ENCODE results near the gene KASH5.

The KASH5 gene

DNA sequence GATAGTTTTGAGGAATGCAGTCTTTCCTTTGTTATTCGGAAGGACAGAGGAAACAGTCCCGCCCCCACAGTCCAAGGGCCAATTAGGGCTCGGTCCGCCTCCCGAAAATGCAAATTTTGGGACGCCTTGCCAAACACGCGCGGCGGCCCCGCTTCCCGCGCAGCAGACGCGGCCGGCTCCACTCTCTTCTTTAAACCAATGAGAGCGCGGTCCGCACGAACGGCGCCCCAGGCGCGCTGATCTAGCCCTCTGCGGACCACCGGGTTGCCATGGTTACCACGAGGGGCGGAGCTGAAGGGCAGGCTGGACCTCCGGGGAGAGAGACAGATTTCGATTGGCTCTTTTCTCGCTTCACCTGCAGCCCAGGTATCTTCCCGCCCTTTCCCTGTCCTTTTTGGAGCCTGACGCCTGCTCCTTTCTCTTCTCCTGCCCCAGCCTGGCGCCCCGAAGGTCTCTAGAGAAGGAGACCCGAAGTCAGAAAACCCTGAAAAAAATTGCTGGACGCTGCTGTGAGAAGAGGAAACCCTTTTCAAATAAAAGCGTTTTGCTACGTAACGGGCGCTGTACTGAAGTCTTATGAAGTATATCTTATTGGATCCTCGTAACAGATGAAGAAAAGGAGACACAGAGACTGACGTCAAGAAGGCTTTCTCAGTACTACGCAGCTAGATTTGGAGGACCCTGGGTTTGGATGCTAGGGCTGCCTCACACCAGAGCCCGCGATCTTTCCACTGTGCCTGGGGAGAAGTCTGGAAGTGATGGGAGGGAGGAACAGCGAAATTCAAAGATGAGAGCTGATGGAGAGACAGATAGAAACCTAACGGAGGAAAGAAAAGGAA is 33.2 kb downstream of the KASH5 start:
- no peak for DNase-seq (ENCODE audit: low read depth)

DNA sequence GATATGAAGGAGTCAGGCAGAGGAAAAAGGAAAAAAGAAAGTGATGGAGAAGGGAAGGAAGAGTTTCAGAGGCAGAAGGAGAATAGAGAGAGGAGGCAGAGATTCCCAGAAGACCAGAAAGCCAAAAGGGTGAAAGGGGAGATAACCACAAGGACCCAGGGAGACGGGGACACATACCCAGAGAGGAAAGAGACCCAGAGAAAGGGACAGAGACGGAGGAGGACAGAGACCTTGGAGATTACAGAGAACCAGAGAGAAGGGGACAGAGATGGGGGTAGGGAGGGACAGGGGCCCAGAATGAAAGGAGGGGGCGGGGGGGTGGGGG is 33.8 kb downstream of the KASH5 start:
- no peak for DNase-seq (ENCODE audit: low read depth)

DNA sequence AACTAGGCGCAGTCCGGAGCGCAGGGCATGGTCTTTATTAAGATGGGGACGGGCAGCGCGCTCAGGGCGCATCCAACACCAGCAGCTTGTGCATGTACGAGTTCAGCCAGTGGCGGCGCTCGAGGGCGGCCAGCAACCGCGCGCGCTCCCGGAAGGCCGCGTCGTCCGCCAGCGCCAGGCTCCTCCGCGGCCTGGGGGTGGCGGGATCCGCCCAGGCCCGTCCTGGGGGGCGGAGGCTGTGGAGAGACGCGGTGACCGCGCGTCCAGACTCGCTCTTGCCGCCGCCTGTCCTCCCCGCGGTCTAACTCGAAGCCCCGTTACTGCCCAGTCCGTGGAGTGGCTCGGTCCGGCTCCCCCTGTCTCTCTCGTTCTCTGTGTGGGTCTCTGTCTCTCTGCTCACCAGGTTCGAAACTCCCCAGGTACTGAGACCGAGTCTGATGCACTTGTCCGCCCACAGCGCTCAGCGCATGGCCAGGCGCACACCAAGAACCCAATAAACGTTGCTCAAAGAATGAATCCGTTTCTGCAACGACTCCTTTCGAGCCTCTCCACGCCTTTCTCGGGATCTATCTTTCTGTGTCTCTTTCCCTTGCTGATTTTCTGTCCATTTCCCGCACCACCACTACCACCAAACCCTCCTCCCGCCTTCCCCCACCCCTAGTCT is 34.5 kb downstream of the KASH5 start:
- no peak for DNase-seq (ENCODE audit: low read depth)

DNA sequence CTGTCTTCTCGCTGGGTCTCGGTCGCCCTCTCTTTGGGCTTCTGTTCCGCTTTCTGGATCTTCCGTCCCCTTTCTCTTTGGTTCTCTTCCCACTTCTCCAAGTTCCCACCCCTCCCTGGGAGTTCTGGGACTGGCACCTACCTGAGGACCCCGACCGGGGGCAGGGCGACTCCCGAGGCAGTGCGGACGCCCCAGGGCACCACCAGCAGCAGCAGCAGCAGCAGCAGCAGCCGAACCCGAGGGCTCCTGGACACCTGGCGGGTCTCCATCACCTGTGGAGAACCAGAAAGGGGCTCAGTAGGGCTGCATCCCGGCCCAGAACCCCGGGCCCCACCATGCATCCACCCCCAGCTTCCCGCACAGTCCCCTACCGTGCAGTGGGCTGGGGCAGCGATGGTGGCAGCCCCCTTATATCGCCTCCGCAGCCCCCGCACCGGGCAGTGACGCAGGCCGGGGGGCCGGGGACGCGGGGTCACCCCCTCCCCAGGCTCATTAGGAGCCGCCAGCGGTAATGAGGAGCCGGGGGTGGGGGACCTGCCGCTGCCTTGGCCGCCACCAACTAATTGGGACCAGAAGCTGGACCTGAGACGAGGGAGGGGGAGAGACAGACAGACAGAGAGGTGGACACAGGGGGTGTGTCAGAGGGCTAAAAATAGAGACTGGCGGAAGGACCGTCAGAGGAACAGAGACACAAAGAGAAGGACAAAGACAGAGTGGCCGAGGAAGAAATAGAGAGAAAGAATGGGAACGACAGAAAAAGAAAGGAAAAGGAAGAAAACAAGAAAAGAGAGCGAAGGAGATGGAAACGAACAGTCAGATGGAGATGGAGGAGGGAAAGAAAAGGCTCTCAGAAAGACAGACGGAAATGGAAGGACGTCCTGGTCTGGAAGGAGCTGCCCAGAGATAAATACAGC is 35.3 kb downstream of the KASH5 start, which contains the start of gene PTH2:
Gene PTH2 (minus strand): TSS at position 371 of the 914 bp plus-strand sequence. CDS start 102 bp downstream, at position 269.
- DNase-seq (ENCODE audit: low read depth) = no peak

DNA sequence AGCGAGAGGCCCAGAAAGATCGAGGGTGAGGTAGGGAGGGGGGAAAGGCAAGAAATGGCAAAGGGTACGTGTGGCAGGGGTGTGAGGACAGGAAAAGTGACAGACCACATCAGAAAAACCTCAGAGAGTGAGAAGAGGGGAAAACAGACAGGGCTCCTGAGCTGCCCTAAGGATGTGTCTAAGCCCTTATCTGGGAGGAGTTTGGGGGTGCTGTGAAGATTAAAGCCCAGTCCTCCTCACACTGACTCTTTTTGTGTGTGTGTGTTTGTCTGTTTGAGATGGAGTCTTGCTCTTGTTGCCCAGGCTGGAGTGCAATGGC is 35.9 kb downstream of the KASH5 start:
- no peak for DNase-seq (ENCODE audit: low read depth)

DNA sequence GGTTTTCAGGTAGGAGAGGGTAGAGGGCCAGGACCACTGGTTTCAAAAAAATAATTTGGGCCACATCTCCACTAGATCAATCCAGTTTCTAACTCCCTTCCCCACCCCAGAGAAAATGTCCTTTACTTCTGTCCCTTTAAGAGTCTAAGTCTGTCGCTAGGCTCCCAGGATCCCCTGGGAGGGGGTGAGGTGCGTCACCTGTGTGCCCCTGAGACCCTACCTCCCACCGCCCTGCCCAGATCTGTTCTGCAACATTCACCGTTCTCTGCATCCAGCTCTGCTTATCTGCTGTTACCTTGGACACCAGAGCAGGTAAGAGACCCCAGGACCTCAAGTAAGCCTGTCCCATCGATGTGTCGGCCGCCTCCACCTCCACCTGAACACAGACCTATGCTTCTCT is 37.1 kb downstream of the KASH5 start, which contains the start of gene GFY:
Gene GFY (plus strand): TSS at position 211 of the 400 bp plus-strand sequence. CDS start 1,043 bp downstream, outside the sequence.
- no peak for DNase-seq (ENCODE audit: low read depth)

DNA sequence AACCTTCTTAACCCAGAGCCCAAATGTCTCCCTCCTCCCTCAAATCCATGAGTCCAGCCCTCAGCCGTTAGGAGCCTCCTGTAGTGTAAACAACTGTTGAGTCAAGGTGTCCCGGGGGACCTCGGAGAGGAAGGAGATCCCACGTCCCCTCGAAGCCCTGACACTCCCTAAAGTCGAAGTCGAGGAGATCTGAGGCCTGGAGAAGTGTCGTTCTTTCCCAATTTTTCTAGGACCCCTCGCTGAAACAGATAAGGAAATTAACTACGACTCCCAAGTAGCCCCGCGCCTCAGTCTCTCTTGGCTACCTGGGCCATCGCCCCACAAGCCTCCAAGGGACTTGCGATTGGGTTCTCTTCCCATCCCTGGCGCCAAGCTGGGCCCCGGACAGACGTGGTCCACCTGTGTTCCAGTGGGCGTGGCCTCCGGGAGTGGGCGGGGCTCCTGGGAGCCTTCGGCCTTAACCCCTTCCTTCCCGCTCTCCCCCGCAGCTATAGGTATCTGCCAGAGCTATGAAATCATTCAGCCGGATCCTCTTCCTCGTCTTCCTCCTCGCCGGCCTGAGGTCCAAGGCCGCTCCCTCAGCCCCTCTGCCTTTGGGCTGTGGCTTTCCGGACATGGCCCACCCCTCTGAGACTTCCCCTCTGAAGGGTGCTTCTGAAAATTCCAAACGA is 38.0 kb downstream of the KASH5 start:
- no peak for DNase-seq (ENCODE audit: low read depth)

DNA sequence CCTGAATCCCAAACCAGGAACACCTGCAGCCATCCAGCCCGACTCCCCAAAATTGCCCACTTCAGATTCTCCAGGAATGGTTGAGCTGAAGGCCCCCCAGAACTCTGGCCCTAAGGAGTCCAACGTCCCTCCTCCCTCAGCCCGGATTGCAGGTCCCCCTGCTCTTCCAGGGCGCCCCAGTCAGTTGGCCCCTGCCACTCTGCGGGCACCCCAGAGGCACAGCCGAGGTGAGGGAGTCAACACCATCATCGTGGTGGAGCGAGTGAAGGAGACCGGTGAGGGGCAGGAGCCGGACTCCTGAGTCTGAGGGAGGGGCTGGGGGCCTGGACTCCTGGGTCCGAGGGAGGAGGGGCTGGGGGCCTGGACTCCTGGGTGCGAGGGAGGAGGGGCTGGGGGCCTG is 39.3 kb downstream of the KASH5 start:
- DNase-seq (ENCODE audit: low read depth) = no peak

DNA sequence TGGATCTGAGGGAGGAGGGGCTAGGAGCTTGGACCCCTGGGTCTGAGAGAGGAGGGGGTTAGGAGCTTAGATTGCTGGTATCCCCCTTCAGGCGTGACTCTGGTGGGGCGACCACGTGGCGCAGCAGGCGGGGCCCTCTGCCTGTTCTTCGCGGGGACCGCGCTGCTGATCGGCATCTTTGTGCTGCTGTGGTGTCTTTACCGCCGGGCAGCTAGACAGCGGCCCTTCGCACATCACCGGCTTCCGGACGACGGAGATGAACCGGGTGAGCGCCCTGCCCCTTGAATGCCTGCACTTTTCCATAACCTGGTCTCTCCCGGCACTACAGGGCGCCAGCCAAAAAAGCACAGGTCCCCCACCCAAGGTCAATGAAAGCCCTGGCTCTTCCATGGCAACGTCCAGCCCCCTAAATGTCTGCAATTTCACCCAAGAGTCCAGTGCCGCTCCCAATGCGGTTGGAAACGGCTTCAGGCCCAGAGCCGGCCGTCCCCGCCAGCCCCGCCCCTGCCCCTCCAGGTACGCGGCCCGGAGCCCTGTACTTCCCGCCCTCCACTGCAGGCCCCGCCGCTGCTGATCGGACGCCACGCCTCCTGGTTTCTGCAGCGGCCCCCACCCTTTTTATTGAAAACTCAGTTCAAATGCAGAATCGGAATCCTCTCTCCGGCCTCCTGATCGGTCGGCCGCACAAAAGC is 40.0 kb downstream of the KASH5 start:
- no peak for DNase-seq (ENCODE audit: low read depth)

DNA sequence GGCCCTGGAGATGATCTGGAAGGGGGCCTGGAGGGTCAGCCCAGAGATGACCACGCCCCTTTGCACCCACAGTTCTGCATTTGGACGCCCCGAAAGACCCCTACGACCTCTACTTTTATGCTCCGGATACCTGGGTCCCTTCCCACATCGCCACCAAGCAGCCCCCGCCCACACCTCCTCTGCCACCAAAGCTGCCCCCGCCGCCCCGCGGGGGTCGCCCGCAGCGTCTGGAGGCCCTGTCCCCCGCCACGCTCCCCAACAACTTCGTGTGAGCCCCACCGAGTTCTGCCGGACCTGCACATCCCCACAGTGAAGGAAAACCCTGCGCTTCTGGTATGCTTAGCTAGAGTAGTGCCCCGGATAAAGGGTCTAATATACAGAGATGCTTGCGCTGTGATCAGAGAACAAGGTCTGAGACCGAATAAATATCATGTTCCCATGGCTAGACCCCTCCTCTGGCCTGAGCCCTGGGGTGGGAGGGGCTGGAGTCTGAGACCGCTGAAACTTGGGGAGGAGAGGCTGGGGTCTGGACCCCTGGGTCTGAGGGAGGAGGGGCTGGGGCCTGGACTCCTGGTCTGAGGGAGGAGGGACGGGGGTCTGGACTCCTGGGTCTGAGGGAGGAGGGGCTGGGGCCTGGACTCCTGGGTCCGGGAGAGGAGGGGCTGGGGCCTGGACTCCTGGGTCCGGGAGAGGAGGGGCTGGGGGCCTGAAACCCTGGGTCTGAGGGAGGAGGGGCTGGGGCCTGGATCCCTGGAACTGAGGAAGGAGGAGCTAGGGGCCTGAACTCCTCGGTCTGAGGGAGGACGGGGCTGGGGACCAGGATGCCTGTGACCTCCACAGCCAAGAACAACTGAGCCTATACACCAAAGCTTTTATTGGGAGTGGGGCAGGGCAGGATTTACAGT is 40.8 kb downstream of the KASH5 start:
- no peak for DNase-seq (ENCODE audit: low read depth)

DNA sequence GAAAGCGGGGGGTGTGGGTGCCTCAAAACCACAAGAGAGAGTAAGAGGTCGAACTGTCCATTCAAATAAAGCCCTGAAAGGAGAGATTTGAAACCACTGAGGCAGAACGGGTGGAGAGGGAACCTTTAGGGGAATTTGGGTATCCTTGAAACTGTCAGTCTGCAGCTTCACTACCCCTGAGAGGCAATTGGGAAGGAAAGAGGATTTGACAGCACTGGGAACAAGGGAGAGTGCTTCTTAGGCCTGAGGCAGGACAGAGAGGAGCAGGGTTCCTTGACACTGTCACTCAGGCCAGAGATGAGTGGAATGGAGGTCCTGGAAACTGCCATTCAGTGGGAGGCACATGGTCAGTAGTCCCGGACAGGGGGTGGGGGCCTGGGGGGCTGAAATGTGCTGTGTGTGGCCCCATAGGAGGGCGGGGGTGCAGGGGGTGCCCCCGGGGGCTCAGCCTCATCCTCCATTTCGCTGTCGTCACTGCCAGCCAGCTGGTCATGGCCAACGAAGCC is 42.2 kb downstream of the KASH5 start:
- no peak for DNase-seq (ENCODE audit: low read depth)

DNA sequence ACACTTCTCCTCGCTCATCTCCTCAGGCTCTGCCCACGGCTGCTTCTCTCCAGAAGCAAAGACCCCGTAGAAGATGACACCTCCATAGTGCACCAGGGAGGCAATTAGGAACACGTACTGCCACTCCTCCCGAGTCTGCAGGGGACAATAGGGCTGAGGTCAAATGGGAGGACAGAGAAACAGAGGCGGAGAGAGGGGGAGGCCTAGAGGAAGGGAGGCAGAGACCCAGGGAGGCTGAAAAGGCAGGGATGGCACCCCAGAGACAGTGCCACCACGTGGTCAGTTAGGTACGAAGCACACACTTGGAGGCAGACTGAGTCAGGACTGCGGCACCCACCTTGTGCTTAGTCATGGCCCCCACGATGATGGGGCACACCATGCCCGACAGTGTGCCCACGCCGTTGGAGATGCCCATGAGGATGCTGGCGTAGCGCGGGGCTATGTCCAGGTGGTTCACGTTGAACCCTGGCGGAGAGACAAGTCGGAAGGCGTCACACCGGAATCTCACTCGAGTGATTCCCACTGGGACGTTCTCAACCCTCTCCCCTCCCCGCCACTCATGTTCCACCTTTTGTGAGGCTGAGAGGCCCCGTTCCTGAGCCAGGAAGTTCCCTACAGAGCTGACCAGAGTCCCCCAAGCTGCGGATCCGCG is 42.8 kb downstream of the KASH5 start:
- DNase-seq (ENCODE audit: low read depth) = no peak

DNA sequence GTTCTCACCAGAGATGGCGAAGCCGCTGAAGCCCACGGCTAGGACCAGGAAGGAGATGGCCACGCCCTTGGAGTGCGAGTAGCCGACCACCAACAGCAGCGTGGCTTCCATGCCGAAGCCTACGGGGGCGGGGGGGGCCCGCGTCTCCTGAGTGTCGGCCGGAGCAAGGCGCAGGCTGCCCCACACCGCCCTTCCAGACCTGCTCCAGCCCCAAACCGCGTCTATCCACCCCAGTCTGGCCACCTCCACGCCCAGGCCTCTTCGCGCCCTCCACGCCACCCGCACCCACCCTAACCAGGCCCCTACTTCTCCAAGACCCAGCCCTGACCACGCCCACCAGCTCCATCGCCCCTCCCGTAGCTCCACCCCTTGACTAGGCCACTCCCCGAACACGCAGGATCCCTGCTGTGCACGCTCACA is 43.3 kb downstream of the KASH5 start:
- no peak for DNase-seq (ENCODE audit: low read depth)

DNA sequence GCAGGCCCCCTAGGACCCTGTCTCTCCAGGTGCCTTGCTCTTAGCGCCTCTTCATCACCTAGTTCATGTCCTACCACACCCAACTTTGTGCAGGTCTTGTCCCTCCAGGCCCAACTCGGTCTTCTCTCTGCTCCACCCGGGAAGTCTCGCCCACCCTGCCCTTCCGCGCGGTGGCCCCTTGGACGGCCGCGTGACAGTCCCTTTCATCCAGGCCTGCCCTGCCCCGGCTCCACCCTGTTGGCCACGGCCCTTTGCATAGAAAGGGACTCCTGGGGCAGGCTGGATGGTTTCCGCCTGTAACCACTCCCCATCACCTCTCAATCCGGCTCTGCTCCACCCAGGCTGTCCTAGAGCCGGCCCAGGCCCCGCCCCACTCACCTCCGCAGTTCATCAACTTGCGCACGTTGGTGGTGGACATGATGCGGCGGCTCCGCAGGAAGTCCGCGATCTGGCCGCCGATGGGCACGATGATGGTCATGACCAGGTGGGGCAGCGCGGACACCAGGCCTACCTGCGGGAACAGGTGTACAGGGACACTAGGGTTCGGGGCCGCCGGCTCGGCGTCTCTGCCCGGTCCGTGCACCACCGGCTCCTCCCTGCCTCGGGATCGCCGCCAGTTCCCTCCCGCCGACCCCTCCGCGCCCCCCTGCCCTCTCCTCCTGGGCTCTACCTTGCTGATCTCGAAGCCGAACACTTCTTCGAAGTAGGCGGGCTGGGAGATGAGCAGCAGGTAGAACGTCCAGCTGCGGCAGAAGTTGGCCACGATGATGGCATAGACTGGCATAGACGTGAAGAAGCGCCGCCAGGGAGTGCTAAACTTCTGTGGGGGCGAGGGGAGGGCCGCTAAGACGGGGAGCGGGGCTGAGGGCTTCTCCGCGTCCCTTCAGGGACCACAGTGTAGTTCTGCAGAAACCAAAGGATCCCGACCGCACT is 44.4 kb downstream of the KASH5 start:
- no peak for DNase-seq (ENCODE audit: low read depth)

DNA sequence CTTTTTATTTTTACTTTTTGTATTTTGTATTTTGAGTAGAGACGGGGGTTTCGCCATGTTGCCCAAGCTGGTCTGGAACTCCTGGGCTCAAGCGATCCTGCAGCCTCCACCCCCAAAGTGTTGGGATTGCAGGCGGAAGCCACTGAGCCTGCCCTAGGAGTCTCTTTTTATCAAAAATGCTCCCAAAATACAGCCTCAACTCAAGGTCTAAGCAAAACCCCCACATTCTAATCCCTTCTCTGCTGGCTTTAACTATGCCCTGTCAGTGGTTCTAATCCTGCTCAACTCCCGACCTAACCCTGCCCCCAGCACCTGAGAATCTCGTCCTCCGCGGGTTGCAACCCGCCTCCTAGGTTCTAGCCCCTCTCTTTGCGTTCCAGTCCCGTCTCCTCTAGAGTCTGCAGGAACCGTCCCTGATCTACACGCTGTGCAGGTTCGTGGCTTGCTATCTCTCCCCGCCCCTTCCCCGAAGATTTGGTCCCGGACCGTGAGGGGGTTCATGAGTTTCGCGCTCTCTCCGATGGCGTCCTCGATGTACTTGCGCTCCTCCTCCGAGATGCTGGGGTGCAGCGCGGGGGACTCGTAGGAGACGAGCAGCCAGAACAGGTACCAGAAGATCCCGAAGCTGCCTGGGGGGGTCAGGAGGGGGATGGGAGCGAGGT is 45.3 kb downstream of the KASH5 start:
- DNase-seq (ENCODE audit: low read depth) = no peak

DNA sequence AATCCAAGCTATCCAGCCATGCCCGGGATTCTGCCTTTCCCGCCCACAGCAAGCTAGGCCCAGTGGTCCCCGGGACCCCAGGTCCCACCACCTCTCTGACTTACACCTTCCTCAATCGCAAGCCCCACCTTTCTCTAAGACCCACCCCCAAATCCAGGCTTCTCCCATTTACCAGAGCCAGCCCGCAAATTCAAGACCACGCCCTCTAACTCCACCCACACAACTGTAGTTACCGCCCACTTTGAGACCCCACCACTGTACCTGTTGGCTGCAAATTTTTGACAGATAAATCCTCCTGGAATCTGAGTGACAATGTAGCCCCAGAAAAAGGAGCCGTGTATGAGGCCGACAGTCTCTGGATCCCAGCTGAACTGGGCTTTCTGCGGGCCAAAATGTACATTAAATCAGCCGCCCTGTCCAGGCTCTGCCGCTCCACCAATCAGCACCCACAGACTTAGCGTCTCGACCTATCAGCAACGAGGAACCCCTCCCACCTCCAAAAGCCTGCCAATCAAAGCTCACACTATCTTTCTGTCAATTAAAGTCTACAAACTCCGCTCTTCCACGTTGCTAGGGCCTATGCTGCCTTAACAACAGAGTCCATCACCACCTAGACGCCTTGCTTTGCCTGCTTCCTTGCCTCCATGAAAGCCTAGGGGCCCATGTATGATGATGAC is 47.0 kb downstream of the KASH5 start:
- no peak for DNase-seq (ENCODE audit: low read depth)

DNA sequence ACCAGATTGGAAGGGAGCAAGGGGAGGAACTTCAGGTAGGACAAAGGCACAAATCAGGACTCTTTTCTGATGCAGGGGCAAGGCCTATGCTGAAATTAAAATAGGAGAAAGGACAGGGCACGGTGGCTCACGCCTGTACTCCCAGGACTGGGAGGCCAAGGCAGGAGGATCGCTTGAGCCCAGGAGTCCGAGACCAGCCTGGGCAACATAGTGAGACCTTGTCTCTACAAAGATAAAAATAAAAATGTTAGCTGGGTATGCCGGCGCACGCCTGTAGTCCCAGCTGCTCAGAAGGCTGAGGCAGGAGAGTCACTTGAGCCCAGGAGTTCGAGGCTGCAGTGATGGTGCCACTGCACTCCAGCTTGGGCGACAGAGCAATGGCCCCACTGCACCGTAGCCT is 47.6 kb downstream of the KASH5 start:
- no peak for DNase-seq (ENCODE audit: low read depth)

Data from CMK (cell line).